Right lobe of liver (tissue), 6 donors: ENCODE results near the gene MCF2L2. TPM values are rescaled to one million over a fixed set of nuclear protein-coding genes. Genes with fewer than 3 reads are reported as not detected.

Source experiments
- ATAC-seq, 4 donors: fragments of 200-7000 bp; cut with Tn5 transposase; one replicate each; pipeline ENCODE4 v1.9.1; 2020; ENCODE audit warnings: mild to moderate bottlenecking in 4 of 4, moderate library complexity in 4 of 4
- DNase-seq, 3 donors: peaks; one replicate each; pipeline ENCODE4 v3.0.0-alpha.2; 2020
- H3K27ac ChIP-seq, 3 donors: fragments of 200-600 bp; one replicate each; pipeline ENCODE4 v1.8.0; 2022
- H3K27me3 ChIP-seq, 2 donors: fragments of 200-600 bp; one replicate each; pipeline ENCODE4 v1.8.0; 2022
- H3K36me3 ChIP-seq, 4 donors: fragments of 200-600 bp; sonication (generic) in 1 of 4; one replicate each; pipeline versions ENCODE4 v1.5.1 to v1.8.0; 2017 to 2022; ENCODE audit warnings: control low read depth in 1 of 4
- H3K4me1 ChIP-seq, 4 donors: fragments of 200-600 bp; sonication (generic) in 1 of 4; one replicate each; pipeline versions ENCODE4 v1.5.1 to v1.8.0; 2017 to 2022; ENCODE audit warnings: control low read depth in 1 of 4
- H3K4me3 ChIP-seq, 3 donors: fragments of 200-600 bp; one replicate each; pipeline ENCODE4 v1.8.0; 2022
- H3K9me3 ChIP-seq, 4 donors: fragments of 200-600 bp; sonication (generic) in 1 of 4; one replicate each; pipeline versions ENCODE4 v1.5.1 to v1.8.0; 2017 to 2022; ENCODE audit warnings: control low read depth in 1 of 4
- POLR2A ChIP-seq: fragments of 450-650 bp; IDR thresholded peaks from one replicate; pipeline ENCODE4 v1.6.1; 2017; ENCODE audit warnings: antibody characterized with exemption, mild to moderate bottlenecking
- WGBS: methylation state at CpG from one replicate; pipeline ENCODE4 v1.1.6; 2018; ENCODE audit warnings: low coverage, low lambda C conversion rate; ENCODE audit not compliant: insufficient coverage; ENCODE audit errors: missing lambda C conversion rate; 5-methylcytosine and 5-hydroxymethylcytosine counted together
- intact Hi-C, 2 donors: fragments of 100-400 bp; cut with DNase I; formaldehyde crosslinking; loops; one replicate each; pipeline versions ENCODE4 v1.11.2 to v1.14.1; 2022
- total RNA-seq, 6 experiments: library from RNA; depleted of rRNA in 2 of 6; stranded (reverse); fragments of >200 nt in 2 of 6; fragmentation: NEBNext Ultra II Directional in 3 of 6; extraction: Animal tissue kit (Norgen Biotek cat#: 25700) in 3 of 6; gene quantifications; one replicate each; pipeline versions ENCODE4 v1.1.0 to v1.2.4, GENCODE V29; 2016 to 2023
- TF ChIP-seq, protein P1 (sequence below), 4 donors: fragments of 200-600 bp in 3 of 4; fragments of 450-650 bp in 1 of 4; IDR thresholded peaks; one replicate each; pipeline versions ENCODE4 v1.5.1 to v1.8.0; 2016 to 2022; ENCODE audit warnings: antibody characterized with exemption in 4 of 4, mild to moderate bottlenecking in 2 of 4
- donor health status: DM: no; HTN: yes; CAD: no.
- donor health status: DM: no; HTN: no; CAD: no.
- donor health status: DM: no; HTN: no; CAD: no.
- donor health status: DM: no; HTN: yes; CAD: no.
- donor health status: DM: no; HTN: yes; CAD: no.

Gene MCF2L2
- total RNA-seq, 6 experiments from 2014 or later, result 0.07 to 0.19 (median 0.17) TPM; not detected in 1

DNA sequence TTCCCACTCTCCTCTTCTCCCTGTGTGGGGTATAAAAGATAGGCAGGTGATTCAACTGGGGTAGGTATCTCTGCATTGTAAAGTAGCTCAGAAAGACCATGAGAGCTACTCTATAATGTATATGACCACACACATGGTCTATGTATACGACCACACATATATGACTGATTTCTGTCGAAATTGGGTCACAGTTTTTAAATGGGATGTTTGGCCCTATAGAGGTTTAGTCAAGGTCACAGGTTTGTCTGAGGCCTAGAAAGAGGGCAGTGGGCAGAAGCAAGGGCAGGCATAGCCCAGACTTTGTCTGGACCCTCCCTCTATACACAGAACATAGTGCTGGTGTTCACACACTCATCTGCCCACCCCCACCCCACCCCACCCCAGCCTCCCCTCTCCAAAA, 270.3 kb downstream of the MCF2L2 start:
- no peaks in the 10 kb centered on the region for H3K9me3 ChIP-seq
- H3K27ac ChIP-seq, result no peak overlapping the region
- ATAC-seq, result no peak
- no peaks in the 10 kb centered on the region for H3K36me3 ChIP-seq
- WGBS, result 52% methylated on average over 2 of the region's 2 CpGs
- peaks cover 0 to 3% (median 0%) of the 10 kb centered on the region in 4 donors for H3K4me1 ChIP-seq
- DNase-seq, result no peak
- H3K27me3 ChIP-seq, result no peaks in the 10 kb centered on the region
- TF ChIP-seq, protein P1, sequence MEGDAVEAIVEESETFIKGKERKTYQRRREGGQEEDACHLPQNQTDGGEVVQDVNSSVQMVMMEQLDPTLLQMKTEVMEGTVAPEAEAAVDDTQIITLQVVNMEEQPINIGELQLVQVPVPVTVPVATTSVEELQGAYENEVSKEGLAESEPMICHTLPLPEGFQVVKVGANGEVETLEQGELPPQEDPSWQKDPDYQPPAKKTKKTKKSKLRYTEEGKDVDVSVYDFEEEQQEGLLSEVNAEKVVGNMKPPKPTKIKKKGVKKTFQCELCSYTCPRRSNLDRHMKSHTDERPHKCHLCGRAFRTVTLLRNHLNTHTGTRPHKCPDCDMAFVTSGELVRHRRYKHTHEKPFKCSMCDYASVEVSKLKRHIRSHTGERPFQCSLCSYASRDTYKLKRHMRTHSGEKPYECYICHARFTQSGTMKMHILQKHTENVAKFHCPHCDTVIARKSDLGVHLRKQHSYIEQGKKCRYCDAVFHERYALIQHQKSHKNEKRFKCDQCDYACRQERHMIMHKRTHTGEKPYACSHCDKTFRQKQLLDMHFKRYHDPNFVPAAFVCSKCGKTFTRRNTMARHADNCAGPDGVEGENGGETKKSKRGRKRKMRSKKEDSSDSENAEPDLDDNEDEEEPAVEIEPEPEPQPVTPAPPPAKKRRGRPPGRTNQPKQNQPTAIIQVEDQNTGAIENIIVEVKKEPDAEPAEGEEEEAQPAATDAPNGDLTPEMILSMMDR (IDR thresholded peaks at IDR 0.05), result no peak
- no peak for TF ChIP-seq POLR2A
- intact Hi-C loops, result no loop called here
- H3K4me3 ChIP-seq, result no peak overlapping the region

DNA sequence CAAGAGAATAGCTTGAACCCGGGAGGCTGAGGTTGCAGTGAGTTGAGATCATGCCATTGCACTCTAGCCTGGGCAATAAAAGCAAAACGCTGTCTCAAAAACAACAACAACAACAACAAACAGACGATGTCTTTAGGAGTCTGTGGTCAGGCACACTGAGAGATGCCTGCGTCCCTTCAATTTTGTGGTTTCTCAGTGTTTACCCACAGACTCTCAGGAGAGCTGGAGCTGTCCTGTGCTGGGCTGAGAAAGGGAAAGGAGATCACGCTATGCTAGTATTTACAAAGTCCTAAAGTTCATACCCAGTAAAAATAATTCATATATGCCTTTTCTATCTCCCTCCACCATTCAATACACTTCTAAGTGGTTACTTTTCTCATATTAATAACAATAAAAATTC, 272.2 kb downstream of the MCF2L2 start:
- Histone ChIP-seq H3K27ac (no peak overlapping the region), H3K36me3 (no peaks in the 10 kb centered on the region), H3K4me1 (no peaks in the 10 kb centered on the region), H3K27me3 (no peaks in the 10 kb centered on the region), H3K9me3 (no peaks in the 10 kb centered on the region), H3K4me3 (no peak overlapping the region)
- DNase-seq (no peak), ATAC-seq (no peak)
- WGBS, result 91% methylated on average over 1 of the region's 5 CpGs
- intact Hi-C loops, result no loop called here
- TF ChIP-seq, protein P1 (IDR thresholded peaks at IDR 0.05), result no peak
- TF ChIP-seq POLR2A, result no peak

DNA sequence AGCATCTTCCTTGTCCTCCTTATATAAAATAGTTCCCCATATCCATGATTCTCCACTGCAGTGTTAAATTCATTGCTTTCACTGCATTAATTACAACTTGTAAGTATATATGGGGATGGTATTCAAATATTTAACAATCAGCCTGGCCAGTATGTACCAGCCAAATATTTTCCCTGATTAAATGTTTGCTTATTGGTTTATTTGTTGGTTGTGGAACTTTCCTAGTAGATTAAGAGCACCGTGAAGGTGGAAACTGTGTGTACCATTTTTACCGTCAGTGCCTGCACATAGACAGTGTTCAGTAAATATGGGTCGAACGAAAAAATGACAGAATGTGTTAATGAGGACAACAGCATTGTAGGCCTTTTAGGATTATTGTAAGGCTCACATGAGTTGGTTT, 272.9 kb downstream of the MCF2L2 start:
- TF ChIP-seq POLR2A, result no peak
- TF ChIP-seq, protein P1 (IDR thresholded peaks at IDR 0.05), result no peak
- H3K36me3 ChIP-seq, result no peaks in the 10 kb centered on the region
- H3K27ac ChIP-seq, result no peak overlapping the region
- no peaks in the 10 kb centered on the region for H3K4me1 ChIP-seq
- ATAC-seq, result no peak
- no peaks in the 10 kb centered on the region for H3K9me3 ChIP-seq
- 50% methylated on average over 4 of the region's 4 CpGs for WGBS
- intact Hi-C loops, result no loop called here
- no peak overlapping the region for H3K4me3 ChIP-seq
- DNase-seq, result no peak
- H3K27me3 ChIP-seq, result no peaks in the 10 kb centered on the region

DNA sequence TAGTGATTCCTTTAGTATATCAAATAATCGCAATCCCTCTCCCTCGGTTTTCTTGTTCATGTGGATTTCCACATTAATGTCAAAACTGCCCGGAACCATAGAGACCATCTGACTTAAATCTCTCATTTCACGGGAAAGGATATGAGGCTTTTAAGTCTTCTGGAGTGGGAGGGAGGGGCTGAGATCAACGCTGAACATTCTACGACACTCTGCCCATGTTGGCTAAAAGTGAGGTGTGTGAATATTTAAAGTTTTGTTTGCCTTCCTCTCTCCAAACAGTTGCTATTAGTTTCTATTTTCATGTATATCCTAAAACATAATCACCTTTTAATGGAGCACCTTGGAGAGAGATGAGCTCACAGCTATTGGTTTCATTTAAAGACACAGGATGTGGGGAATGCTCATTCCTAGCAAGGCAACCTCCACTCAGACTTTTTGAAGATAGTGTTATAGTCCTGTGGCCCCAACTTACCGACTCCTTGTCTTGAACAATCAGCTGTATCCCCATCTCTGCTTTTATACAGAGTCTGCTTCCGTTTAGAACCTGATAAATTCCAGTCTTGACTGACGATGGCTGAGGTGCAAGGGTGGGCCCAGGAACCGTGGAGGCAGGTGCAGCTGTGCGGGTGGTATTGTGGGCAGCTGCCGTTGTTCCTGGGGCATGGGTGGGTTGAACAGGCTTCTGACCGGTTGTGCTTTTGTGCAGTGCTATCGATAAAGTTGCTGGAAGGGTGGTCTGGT, 275.0 kb downstream of the MCF2L2 start:
- intact Hi-C loops, result no loop called here
- Histone ChIP-seq H3K27ac (no peak overlapping the region), H3K9me3 (no peaks in the 10 kb centered on the region), H3K36me3 (no peaks in the 10 kb centered on the region), H3K4me1 (no peaks in the 10 kb centered on the region), H3K4me3 (no peak overlapping the region), H3K27me3 (no peaks in the 10 kb centered on the region)
- DNase-seq (no peak), ATAC-seq (no peak)
- TF ChIP-seq, protein P1 (IDR thresholded peaks at IDR 0.05), result no peak
- TF ChIP-seq POLR2A, result no peak
- WGBS, result 86% methylated on average over 13 of the region's 14 CpGs
